Measurements from ENCODE around the gene KLK2. TPM values are rescaled to one million over a fixed set of nuclear protein-coding genes. Genes with fewer than 3 reads are reported as not detected.

Gene KLK2
- total and polyA plus RNA-seq, 2 donors from 2014 or later: not detected

- peak; percentile 40 for TF ChIP-seq CTCF (IDR thresholded peaks at IDR 0.05; ENCODE audit: borderline replicate concordance, extremely low read depth, insufficient read depth)
- Histone ChIP-seq H3K27me3 (ENCODE audit: control insufficient read depth, insufficient read depth, low read length) (peaks cover 15% of the 10 kb centered on the region), H3K4me3 (ENCODE audit: low read length in 3 of 3) (no peak overlapping the region), H3K9ac (ENCODE audit: low read length in 3 of 3) (no peak overlapping the region), H3K4me1 (ENCODE audit: control insufficient read depth in 2 of 3, insufficient read depth in 2 of 3, low read depth in 1 of 3, low read length in 3 of 3) (no peaks in the 10 kb centered on the region), H3K36me3 (ENCODE audit: control insufficient read depth in 2 of 3, insufficient read depth in 3 of 3, low read length in 3 of 3) (no peaks in the 10 kb centered on the region), H3K27ac (ENCODE audit: low read depth in 2 of 2, low read length in 2 of 2) (no peak overlapping the region), H3K9me3 (ENCODE audit: control insufficient read depth in 2 of 3, insufficient read depth in 1 of 3, low read length in 3 of 3) (no peaks in the 10 kb centered on the region)
- DNase-seq (peak in 4 of 5 donors; percentile 40 to 66 (median 52)), FAIRE-seq (no peak)
- intact Hi-C loops (cut with DNase I): no loop called here
Observed at GRCh38 chr19:50906217-50906616, 33.0 kb downstream of the KLK2 start.

- no peak overlapping the region for H3K27ac ChIP-seq (ENCODE audit: low read depth in 2 of 2, low read length in 2 of 2)
- H3K4me1 ChIP-seq (ENCODE audit: control insufficient read depth in 2 of 3, insufficient read depth in 2 of 3, low read depth in 1 of 3, low read length in 3 of 3): no peaks in the 10 kb centered on the region
- peak in 4 of 5 donors; percentile 32 to 47 (median 38) for DNase-seq
- H3K4me3 ChIP-seq (ENCODE audit: low read length in 3 of 3): no peak overlapping the region
- FAIRE-seq: no peak
- TF ChIP-seq CTCF (IDR thresholded peaks at IDR 0.05; ENCODE audit: borderline replicate concordance, extremely low read depth, insufficient read depth): no peak
- intact Hi-C loops (cut with DNase I): no loop called here
- H3K36me3 ChIP-seq (ENCODE audit: control insufficient read depth in 2 of 3, insufficient read depth in 3 of 3, low read length in 3 of 3): no peaks in the 10 kb centered on the region
- peaks cover 22% of the 10 kb centered on the region for H3K27me3 ChIP-seq (ENCODE audit: control insufficient read depth, insufficient read depth, low read length)
- H3K9ac ChIP-seq (ENCODE audit: low read length in 3 of 3): no peak overlapping the region
- no peaks in the 10 kb centered on the region for H3K9me3 ChIP-seq (ENCODE audit: control insufficient read depth in 2 of 3, insufficient read depth in 1 of 3, low read length in 3 of 3)
Observed at GRCh38 chr19:50908336-50908735, 35.1 kb downstream of the KLK2 start.

GRCh38 chr19:50909240-50910070 lies 36.2 kb downstream of the KLK2 start:
- FAIRE-seq (no peak), DNase-seq (peak in 4 of 5 donors; percentile 69 to 90 (median 79))
- Histone ChIP-seq H3K4me3 (ENCODE audit: low read length in 3 of 3) (no peak overlapping the region), H3K27me3 (ENCODE audit: control insufficient read depth, insufficient read depth, low read length) (peaks cover 24% of the 10 kb centered on the region), H3K36me3 (ENCODE audit: control insufficient read depth in 2 of 3, insufficient read depth in 3 of 3, low read length in 3 of 3) (no peaks in the 10 kb centered on the region), H3K4me1 (ENCODE audit: control insufficient read depth in 2 of 3, insufficient read depth in 2 of 3, low read depth in 1 of 3, low read length in 3 of 3) (no peaks in the 10 kb centered on the region), H3K9me3 (ENCODE audit: control insufficient read depth in 2 of 3, insufficient read depth in 1 of 3, low read length in 3 of 3) (no peaks in the 10 kb centered on the region), H3K27ac (ENCODE audit: low read depth in 2 of 2, low read length in 2 of 2) (no peak overlapping the region), H3K9ac (ENCODE audit: low read length in 3 of 3) (no peak overlapping the region)
- no peak for TF ChIP-seq CTCF (IDR thresholded peaks at IDR 0.05; ENCODE audit: borderline replicate concordance, extremely low read depth, insufficient read depth)
- intact Hi-C loops (cut with DNase I): no loop called here

All from kidney (tissue), 14 donors.